Upper lobe of left lung (tissue), 6 donors: ENCODE results near the gene BBLN. TPM values are rescaled to one million over a fixed set of nuclear protein-coding genes. Genes with fewer than 3 reads are reported as not detected.

Experiments used
- ATAC-seq, 2 donors: fragments of 200-7000 bp; cut with Tn5 transposase; one replicate each; pipeline ENCODE4 v1.9.1; 2022; ENCODE audit warnings: mild to moderate bottlenecking in 2 of 2, moderate library complexity in 2 of 2; ENCODE audit not compliant: low FRiP score in 2 of 2
- DNase-seq, 2 donors: peaks; one replicate each; pipeline ENCODE4 v3.0.0-alpha.2; 2019 to 2020
- H3K27ac ChIP-seq, 4 donors: fragments of 200-600 bp; sonication (generic); one replicate each; pipeline ENCODE4 v1.5.1; 2016 to 2019
- H3K27me3 ChIP-seq, 4 donors: fragments of 200-600 bp; sonication (generic); one replicate each; pipeline ENCODE4 v1.5.1; 2017 to 2019
- H3K36me3 ChIP-seq, 4 donors: fragments of 200-600 bp; sonication (generic); one replicate each; pipeline ENCODE4 v1.5.1; 2016 to 2019
- H3K4me1 ChIP-seq, 4 donors: fragments of 200-600 bp; sonication (generic); one replicate each; pipeline ENCODE4 v1.5.1; 2018 to 2019
- H3K4me3 ChIP-seq, 4 donors: fragments of 200-600 bp; sonication (generic); one replicate each; pipeline ENCODE4 v1.5.1; 2017 to 2019; ENCODE audit warnings: mild to moderate bottlenecking in 2 of 4, moderate library complexity in 1 of 4
- H3K9me3 ChIP-seq, 4 donors: fragments of 200-600 bp; sonication (generic); one replicate each; pipeline ENCODE4 v1.5.1; 2018 to 2019
- EP300 ChIP-seq, 4 donors: sonication (generic); formaldehyde crosslinking; IDR thresholded peaks; one replicate each; pipeline ENCODE4 v1.5.1; 2017; ENCODE audit warnings: antibody characterized with exemption in 4 of 4, control low read depth in 2 of 4
- POLR2A ChIP-seq, 4 donors: fragments of 450-650 bp; IDR thresholded peaks; one replicate each; pipeline ENCODE4 v1.5.1; 2016 to 2017; ENCODE audit warnings: antibody characterized with exemption in 4 of 4, mild to moderate bottlenecking in 2 of 4
- POLR2AphosphoS5 ChIP-seq, 2 donors: sonication (generic); formaldehyde crosslinking; IDR thresholded peaks; one replicate each; pipeline ENCODE4 v1.5.1; 2017; ENCODE audit warnings: antibody characterized with exemption in 2 of 2
- WGBS, 2 donors: methylation state at CpG; one replicate each; pipeline ENCODE4 v1.1.5; 2017 to 2018; 5-methylcytosine and 5-hydroxymethylcytosine counted together
- total RNA-seq, 6 donors: library from RNA; depleted of rRNA in 4 of 6; stranded (reverse); fragments of >200 nt in 4 of 6; gene quantifications; one replicate each; pipeline versions ENCODE4 v1.1.0 to v1.2.1, GENCODE V29; 2016 to 2021
- TF ChIP-seq, protein P1 (sequence below), 6 experiments: fragments of 450-650 bp in 4 of 6; fragments of 200-600 bp in 2 of 6; sonication (generic) in 2 of 6; IDR thresholded peaks; one replicate each; pipeline ENCODE4 v1.5.1; 2016 to 2019; ENCODE audit warnings: antibody characterized with exemption in 6 of 6
- donor health status: DM: no; HTN: no; CAD: no; lungs with moderate emphysema.
- donor health status: DM: no; HTN: yes; CAD: no; lungs with severe emphysema.

The BBLN gene
- total RNA-seq, 6 donors from 2014 or later: 62.4 to 204 (median 102) TPM

DNA sequence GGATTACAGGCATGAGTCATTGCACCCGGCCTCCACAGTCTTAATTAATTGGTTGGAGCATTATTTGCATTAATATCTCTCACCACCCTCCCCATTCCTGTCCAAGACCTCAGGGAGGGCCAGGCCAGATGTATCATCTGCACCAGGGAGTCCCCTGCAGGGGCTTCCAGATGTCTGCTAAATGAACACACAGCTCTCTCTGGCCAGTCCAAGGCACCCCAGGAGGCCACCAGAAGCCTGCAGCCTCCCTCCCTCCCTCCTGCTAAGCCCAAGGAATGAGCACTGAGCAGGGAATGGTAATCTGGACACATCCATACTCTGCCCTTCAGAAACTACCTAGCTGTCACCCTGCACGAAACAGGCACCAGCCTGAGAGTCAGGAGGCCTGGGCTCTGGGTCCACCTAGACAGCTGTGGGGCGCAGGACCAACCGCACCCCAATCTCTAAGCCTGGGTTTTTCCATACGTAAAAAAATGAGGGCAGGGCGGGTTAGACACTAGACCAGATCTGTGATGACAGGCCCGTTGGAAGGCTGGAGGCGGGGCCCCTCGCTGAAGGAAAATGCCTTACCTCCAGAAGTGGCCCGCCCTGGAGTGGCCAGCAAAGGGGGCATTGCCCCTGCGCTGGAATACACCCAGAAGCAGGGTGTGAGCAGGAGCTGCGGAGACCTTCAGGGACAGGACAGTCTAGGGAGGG lies 23.0 kb downstream of the BBLN start:
- ATAC-seq (no peak), DNase-seq (no peak)
- TF ChIP-seq EP300 (IDR thresholded peaks at IDR 0.05) (no peak), POLR2A (IDR thresholded peaks at IDR 0.05) (no peak), POLR2AphosphoS5 (IDR thresholded peaks at IDR 0.05) (no peak)
- TF ChIP-seq, protein P1, sequence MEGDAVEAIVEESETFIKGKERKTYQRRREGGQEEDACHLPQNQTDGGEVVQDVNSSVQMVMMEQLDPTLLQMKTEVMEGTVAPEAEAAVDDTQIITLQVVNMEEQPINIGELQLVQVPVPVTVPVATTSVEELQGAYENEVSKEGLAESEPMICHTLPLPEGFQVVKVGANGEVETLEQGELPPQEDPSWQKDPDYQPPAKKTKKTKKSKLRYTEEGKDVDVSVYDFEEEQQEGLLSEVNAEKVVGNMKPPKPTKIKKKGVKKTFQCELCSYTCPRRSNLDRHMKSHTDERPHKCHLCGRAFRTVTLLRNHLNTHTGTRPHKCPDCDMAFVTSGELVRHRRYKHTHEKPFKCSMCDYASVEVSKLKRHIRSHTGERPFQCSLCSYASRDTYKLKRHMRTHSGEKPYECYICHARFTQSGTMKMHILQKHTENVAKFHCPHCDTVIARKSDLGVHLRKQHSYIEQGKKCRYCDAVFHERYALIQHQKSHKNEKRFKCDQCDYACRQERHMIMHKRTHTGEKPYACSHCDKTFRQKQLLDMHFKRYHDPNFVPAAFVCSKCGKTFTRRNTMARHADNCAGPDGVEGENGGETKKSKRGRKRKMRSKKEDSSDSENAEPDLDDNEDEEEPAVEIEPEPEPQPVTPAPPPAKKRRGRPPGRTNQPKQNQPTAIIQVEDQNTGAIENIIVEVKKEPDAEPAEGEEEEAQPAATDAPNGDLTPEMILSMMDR (IDR thresholded peaks at IDR 0.05): no peak
- H3K36me3 ChIP-seq: peaks cover 23 to 80% (median 60%) of the 10 kb centered on the region in 4 donors
- no peaks in the 10 kb centered on the region for H3K9me3 ChIP-seq
- WGBS, 2 donors: 93 to 94% methylated on average over 7 to 11 of the region's 12 CpGs
- H3K27me3 ChIP-seq: no peaks in the 10 kb centered on the region
- H3K27ac ChIP-seq: no peak overlapping the region
- H3K4me1 ChIP-seq: no peaks in the 10 kb centered on the region
- no peak overlapping the region for H3K4me3 ChIP-seq

DNA sequence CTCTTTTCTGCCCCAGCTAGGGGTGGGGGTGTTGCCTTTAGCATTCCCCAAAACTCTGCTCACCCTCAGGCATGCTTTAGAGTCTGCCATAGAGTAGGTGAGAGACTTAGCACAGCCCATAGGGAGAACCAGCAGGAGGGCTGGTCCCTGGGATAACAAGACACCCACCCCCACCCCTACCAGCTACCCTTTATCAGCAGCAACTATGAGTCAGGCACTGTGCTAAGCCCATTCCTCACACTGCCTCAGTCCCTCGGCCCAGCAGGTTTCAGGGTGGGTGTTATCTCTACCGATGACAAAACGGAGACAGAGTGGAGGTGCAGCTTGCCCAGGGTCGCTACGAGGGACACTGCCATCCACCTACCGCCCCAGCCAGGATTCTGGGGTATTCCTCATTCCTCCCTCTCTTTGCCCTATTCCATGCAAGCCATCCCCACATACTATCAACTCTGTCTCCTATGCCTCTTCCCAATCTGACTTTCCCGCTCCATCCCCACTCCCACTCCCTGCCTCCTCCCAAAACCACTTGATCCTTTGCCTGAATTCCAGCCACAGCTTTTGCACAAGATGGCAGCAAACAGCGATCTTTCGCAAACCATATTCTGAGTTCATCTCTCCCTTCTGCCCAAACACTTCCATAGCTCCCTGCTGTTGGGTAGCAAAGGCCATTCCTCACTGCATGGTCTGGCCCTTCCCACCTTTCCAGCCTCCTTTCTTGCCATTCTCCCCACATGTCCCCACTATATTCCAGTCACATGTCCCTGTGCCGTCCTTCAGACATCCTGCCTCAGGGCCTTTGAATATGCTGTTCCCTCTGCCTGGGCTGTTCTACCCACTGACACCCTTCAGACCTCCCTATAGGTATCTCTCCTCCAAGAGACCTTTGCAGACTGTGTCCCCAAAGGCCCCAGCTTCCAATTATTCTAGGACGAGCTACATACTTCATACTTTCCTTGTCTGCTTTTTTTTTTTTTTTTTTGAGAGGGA lies 26.2 kb downstream of the BBLN start:
- H3K27me3 ChIP-seq: no peaks in the 10 kb centered on the region
- TF ChIP-seq EP300 (IDR thresholded peaks at IDR 0.05): no peak
- no peak for TF ChIP-seq POLR2A (IDR thresholded peaks at IDR 0.05)
- no peak overlapping the region for H3K4me3 ChIP-seq
- no peaks in the 10 kb centered on the region for H3K9me3 ChIP-seq
- DNase-seq (no peak), ATAC-seq (no peak)
- WGBS, 2 donors: 96% methylated on average over 10 to 11 of the region's 11 CpGs
- no peak overlapping the region for H3K27ac ChIP-seq
- peaks cover 8 to 13% (median 12%) of the 10 kb centered on the region in 4 donors for H3K4me1 ChIP-seq
- peaks cover 10 to 59% (median 32%) of the 10 kb centered on the region in 4 donors for H3K36me3 ChIP-seq

DNA sequence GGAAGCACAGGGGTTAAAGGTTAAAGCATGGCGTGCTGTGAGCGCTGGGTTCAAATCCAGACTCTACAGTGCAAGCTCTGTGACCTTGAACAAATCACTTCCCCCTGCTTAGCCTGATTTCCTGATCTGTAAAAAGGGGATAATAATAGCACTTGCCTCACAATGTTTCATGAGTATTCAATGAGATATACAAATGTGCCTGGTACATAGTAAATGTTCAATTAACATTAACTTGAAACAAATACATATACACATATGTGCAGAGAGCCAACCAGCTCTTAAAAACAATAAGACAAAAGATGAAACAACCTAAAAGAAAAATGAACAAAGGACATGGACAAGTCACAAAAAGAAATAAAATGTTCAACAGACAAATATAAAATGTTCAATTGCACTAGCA lies 27.3 kb downstream of the BBLN start:
- DNase-seq (no peak), ATAC-seq (no peak)
- Histone ChIP-seq H3K27ac (no peak overlapping the region), H3K36me3 (peaks cover 10 to 59% (median 31%) of the 10 kb centered on the region in 4 donors), H3K9me3 (no peaks in the 10 kb centered on the region), H3K4me1 (peaks cover 14 to 19% (median 16%) of the 10 kb centered on the region in 4 donors), H3K4me3 (no peak overlapping the region), H3K27me3 (no peaks in the 10 kb centered on the region)
- TF ChIP-seq POLR2AphosphoS5 (IDR thresholded peaks at IDR 0.05) (no peak), POLR2A (IDR thresholded peaks at IDR 0.05) (no peak), EP300 (IDR thresholded peaks at IDR 0.05) (no peak)
- TF ChIP-seq, protein P1 (IDR thresholded peaks at IDR 0.05): no peak
- WGBS, 2 donors: 94 to 100% methylated on average over 2 of the region's 2 CpGs

DNA sequence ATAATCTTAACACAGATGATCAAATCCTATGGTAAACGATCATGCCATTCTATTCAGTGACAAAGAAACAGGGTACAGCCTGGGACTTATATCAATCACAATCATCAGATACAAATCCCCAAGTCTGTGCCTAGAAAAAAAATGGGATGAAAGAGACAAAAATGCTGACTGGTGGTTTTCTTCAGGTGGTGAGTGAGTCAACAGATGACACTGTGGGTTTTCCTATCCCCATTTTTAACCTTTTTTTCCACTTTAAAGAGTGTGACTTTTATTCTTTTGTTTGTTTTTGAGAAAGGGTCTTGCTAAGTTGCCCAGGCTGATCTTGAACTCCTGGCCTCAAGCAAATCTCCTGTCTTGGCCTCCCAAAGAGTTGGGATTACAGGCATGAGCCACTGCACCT lies 28.1 kb downstream of the BBLN start:
- Histone ChIP-seq H3K4me1 (peaks cover 16 to 27% (median 20%) of the 10 kb centered on the region in 4 donors), H3K36me3 (peaks cover 10 to 53% (median 26%) of the 10 kb centered on the region in 4 donors), H3K27me3 (no peaks in the 10 kb centered on the region), H3K9me3 (no peaks in the 10 kb centered on the region), H3K27ac (no peak overlapping the region), H3K4me3 (no peak overlapping the region)
- ATAC-seq (no peak), DNase-seq (no peak)
- WGBS, 2 donors: 81 to 88% methylated on average over 1 of the region's 1 CpG
- TF ChIP-seq POLR2A (IDR thresholded peaks at IDR 0.05) (no peak), EP300 (IDR thresholded peaks at IDR 0.05) (no peak), POLR2AphosphoS5 (IDR thresholded peaks at IDR 0.05) (no peak)
- TF ChIP-seq, protein P1 (IDR thresholded peaks at IDR 0.05): no peak

DNA sequence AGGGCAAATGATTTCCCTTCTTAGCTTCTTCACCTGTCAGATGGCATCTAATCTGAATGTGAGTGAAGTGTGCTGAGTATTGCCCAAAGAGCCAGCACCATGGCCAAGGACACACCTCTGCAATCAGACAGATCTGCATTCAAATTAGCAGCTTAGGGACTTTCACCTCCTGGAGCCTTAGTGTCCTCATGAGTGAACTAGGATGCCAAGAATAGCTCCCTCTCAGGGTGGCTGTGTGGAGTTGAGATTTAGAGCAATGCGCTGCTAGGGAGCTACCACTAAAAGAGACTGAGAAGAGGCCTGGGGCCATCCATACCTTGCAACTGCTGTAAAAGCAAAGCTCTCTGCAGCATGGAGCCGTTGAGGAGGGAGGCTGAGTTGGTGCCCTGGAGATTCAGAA lies 29.9 kb downstream of the BBLN start:
- Histone ChIP-seq H3K4me1 (peaks cover 16 to 28% (median 20%) of the 10 kb centered on the region in 4 donors), H3K27me3 (no peaks in the 10 kb centered on the region), H3K9me3 (no peaks in the 10 kb centered on the region), H3K36me3 (peaks cover 7 to 35% (median 14%) of the 10 kb centered on the region in 4 donors), H3K4me3 (peak overlapping the region in 1 of 4 donors; percentile 83), H3K27ac (peak overlapping the region in 1 of 4 donors; percentile 96)
- WGBS, 2 donors: 88 to 95% methylated on average over 2 of the region's 2 CpGs
- DNase-seq: no peak
- no peak for ATAC-seq
- TF ChIP-seq, protein P1 (IDR thresholded peaks at IDR 0.05): no peak
- TF ChIP-seq EP300 (IDR thresholded peaks at IDR 0.05) (no peak), POLR2A (IDR thresholded peaks at IDR 0.05) (no peak), POLR2AphosphoS5 (IDR thresholded peaks at IDR 0.05) (no peak)
